Endometrial microvascular endothelial cells (primary cell): ENCODE data around the gene PNO1. TPM values are rescaled to one million over a fixed set of nuclear protein-coding genes. Genes with fewer than 3 reads are reported as not detected.

Source experiments
- in situ Hi-C: cut with HindIII; loops from 2 replicates; pipeline ENCODE4 v1.10.0; 2017; ENCODE audit warnings: low sequenced_read_pairs, low pct_unique_long_range_greater_than_20kb; ENCODE audit errors: inconsistent ontology term
- total RNA-seq: library from RNA; depleted of rRNA; stranded (reverse); fragments of >200 nt; gene quantifications from one replicate; pipeline ENCODE4 v1.2.3, GENCODE V29; 2015; ENCODE audit errors: inconsistent ontology term

Gene PNO1
- total RNA-seq, 1 donor from 2014 or later = 27.4 TPM

GRCh38 chr2:68188831-68189230 lies 31.1 kb downstream of the PNO1 start:
- in situ Hi-C loops = no loop called here

- in situ Hi-C loops = no loop called here
These were observed 32.5 kb downstream of the PNO1 start for GRCh38 chr2:68189991-68190784.

GRCh38 chr2:68190991-68191731 lies 33.5 kb downstream of the PNO1 start:
- in situ Hi-C loops = no loop called here

GRCh38 chr2:68193144-68193543 lies 35.5 kb downstream of the PNO1 start:
- in situ Hi-C loops = no loop called here

DNA sequence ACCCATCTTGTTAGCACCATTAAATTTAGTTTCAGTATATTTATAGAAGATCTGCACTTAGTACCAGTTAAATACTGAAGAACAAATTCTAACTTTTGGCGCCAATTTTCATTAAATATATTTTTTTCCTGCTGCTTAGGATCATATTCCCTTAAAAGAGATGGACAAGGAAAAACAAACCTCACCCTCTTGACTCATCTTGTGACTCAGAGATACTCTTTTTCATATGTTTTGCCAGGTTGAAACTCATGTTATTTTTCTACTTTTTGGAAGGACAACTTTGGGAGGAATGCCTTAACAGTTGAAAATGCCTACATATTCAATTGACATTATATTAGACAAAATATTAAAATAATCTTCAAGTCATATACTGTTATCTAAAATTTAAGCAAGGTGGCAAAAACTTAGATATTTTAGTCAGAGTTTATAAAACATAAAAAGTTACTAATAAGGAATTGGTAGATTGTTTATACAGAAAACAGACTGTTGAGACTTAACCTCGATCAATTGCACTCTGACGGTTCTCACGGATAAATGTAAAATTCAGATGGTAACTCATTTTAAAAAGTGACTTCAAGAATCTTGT lies 36.2 kb downstream of the PNO1 start:
- in situ Hi-C loops = no loop called here

DNA sequence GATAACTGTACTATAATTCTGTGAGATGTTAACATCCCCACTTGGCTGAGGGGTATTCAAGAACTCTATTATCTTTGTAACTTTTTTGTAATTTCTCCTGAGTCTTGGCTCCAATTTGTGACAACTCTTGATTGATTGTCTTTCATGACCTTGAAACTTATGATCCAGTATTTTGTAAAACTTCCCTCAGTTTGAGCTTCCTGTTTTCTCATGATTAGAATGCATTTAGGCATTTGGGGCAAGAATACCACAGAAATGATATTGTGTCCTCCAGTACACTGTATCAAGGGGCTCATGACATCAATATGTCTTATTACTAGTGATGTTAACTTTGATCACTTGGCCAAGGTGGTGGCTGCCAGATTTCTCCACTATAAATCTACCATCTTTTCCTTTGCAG lies 37.4 kb downstream of the PNO1 start:
- in situ Hi-C loops = no loop called here

GRCh38 chr2:68196120-68196716 lies 38.5 kb downstream of the PNO1 start:
- in situ Hi-C loops = no loop called here

GRCh38 chr2:68200157-68200787 lies 42.6 kb downstream of the PNO1 start:
- in situ Hi-C loops = no loop called here

DNA sequence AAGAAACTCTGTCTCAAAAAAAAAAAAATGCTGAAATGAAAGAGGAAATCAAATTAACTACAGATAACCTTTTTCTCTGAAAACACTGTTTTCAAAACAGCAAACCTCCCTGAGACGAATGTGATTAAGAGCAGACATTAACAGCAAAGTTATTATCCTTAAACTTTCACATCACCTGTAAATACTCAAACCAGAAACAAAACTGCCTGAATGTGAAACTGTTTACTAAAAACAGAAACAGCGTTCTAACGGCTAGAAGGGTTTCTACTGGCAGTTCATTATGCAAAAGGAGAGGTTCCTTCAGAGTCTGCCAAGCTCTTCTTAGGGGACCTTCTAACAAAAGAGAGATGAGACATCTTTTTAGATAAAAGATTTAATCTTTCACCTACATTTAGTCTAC lies 45.9 kb downstream of the PNO1 start:
- in situ Hi-C loops = no loop called here

DNA sequence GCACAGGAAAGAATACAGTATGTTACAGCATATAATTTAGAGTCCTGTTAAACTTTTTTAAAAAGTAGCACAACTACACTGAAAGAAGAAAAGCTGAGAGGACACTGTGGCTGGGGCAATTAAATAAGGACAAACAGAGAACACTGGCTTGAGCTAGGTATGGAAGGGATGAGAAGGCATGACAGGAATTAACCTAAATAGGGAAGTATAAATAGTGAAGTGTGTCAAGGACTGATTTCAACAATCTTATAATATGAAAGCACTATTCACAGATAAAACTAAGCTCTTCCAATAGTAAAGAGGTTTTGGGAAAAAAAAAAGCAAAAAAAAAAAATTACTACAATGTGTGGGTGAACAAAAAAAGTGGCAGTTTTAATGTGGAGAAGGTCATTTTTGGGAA lies 49.1 kb downstream of the PNO1 start:
- in situ Hi-C loops = no loop called here

- in situ Hi-C loops = no loop called here
These were observed 56.7 kb downstream of the PNO1 start for GRCh38 chr2:68214381-68214780.

DNA sequence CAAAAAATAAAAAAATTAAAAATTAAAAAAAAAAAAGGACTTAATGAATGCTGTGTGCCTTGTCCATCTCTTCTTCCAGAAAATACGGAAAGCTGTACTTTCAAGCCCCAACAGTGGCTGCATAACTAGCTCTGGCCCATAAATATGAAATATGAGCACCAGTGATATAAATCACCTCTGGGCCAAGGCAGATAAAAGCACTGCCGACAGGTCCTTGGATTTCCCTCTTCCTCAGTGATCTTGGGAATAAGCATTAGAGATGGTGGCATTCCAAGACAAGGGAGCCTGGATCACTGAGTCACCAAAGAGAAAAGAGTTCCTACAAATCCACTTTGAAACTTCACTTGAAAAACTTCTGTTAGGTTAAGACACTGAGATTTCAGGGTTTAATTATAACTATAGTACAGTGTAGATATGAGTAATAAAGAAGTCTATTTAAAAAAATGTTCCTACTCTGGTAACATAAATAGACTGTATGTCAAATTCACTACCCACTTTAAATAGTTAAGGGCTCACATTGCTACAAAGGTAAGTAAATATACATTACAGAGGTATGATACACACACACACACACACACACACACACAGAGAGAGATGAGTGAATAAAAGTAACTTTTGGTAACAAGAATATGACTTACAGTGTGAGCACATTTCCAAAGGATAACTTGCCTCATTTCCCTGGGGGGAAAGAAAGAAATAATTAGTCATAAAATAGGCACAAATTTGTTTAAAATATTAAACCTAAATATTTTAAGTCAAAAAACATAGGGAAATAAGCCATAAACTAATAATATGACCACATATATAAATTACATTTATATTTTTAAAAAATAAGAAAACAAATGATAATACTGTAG lies 59.0 kb downstream of the PNO1 start:
- in situ Hi-C loops = no loop called here

- in situ Hi-C loops = no loop called here
These were observed 60.0 kb downstream of the PNO1 start for GRCh38 chr2:68217729-68218128.

DNA sequence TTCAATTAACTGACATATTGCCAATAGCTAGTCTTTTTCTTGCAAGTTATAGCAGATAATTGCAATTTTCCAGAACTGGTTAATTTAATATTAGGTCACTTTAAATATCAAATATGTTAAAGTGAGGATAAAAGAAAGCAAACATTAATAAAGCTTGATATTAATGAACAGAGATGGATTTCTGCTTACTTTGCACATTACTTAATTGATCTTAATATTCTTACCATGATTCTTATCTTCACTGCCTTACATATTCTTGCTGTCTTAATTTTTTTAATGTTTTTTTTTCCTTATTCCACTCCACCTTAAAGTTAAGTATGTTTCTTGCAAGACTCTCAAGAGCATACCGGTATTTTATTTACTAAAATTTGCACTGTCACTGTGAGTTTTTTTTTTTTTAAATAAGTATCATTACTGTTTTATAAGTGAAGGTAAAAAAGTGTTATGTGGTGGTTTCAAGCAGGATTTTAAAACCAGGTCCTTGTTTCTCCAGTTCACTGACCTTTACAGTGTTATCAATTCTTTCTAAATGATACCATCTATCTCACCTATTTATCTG lies 60.7 kb downstream of the PNO1 start:
- in situ Hi-C loops = no loop called here

- in situ Hi-C loops = no loop called here
These were observed 64.6 kb downstream of the PNO1 start for GRCh38 chr2:68222287-68222686.

- in situ Hi-C loops = no loop called here
These were observed 65.7 kb downstream of the PNO1 start for GRCh38 chr2:68223419-68223818.

- in situ Hi-C loops = no loop called here
These were observed 67.5 kb downstream of the PNO1 start for GRCh38 chr2:68225119-68225632.
